ENCODE measurements around the gene RXFP1.
"Not testable (repeated sequence)": the region's sequence is repeated elsewhere in the genome, so short reads cannot be mapped to it uniquely, and the experiment has no call there.

RXFP1 gene

GRCh38 chr4:158644760-158645159, 123.1 kb downstream of the RXFP1 start:
- TF ChIP-seq CTCF (IDR thresholded peaks at IDR 0.05; ENCODE audit: insufficient read depth, missing control alignments): no peak
- no peak for FAIRE-seq
- no peak for DNase-seq (ENCODE audit: insufficient read length, low spot score)

DNA sequence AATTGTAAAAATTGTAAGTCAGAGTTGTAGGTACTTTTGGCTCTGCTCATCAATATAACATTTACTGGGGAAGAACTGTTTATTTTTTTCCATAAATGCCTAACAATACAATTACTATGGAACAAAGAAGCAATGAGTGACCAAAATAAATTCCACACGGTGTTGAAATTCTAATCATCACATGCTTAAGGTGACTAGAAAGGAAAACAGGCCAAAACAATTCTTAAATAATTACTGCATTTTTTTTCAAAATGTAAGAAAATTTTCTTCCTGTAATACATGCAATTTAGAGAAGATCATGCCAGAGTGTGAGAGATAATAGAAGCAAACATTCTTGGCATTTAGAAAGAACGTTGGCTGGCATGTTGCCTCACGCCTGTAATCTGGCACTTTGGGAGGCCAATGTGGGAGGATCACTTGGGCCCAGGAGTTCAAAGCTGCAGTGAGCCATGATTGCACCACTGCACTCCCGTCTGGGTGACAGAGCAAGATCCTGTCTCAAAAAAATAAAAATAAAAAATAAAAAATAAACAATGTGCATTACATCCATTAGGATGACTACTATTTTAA, 127.5 kb downstream of the RXFP1 start:
- no peak for FAIRE-seq
- no peak for TF ChIP-seq CTCF (IDR thresholded peaks at IDR 0.05; ENCODE audit: insufficient read depth, missing control alignments)
- DNase-seq (ENCODE audit: insufficient read length, low spot score): no peak

GRCh38 chr4:158652920-158653319, 131.2 kb downstream of the RXFP1 start:
- DNase-seq (ENCODE audit: insufficient read length, low spot score) (no peak), FAIRE-seq (no peak)
- no peak for TF ChIP-seq CTCF (IDR thresholded peaks at IDR 0.05; ENCODE audit: insufficient read depth, missing control alignments)

DNA sequence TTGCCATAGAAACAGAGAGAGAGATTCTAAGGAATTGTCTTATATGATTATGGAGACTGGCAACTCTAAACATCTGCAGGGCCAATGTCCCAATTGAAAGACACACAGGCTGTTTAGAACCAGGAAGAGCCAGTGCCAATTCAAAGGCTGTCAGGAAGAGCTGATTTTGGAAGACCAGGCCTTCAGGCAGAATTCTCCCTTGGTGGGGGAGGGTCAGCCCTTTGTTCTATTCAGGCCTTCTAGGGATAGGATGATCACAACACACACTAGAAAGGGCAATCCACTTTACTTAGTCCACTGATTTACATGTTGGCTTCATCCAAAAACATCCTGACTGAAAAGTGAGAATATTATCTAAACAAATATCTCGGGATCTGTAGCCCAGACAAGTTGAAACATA, 134.8 kb downstream of the RXFP1 start:
- DNase-seq (ENCODE audit: insufficient read length, low spot score) (no peak), FAIRE-seq (no peak)
- no peak for TF ChIP-seq CTCF (IDR thresholded peaks at IDR 0.05; ENCODE audit: insufficient read depth, missing control alignments)

- FAIRE-seq (no peak), DNase-seq (ENCODE audit: insufficient read length, low spot score) (no peak)
- TF ChIP-seq CTCF (IDR thresholded peaks at IDR 0.05; ENCODE audit: insufficient read depth, missing control alignments): no peak
Measured at GRCh38 chr4:158657291-158657690, 135.6 kb downstream of the RXFP1 start.

- FAIRE-seq; DNase-seq (ENCODE audit: insufficient read length, low spot score): not testable (repeated sequence)
Measured at GRCh38 chr4:158663255-158663654, 141.6 kb downstream of the RXFP1 start.

DNA sequence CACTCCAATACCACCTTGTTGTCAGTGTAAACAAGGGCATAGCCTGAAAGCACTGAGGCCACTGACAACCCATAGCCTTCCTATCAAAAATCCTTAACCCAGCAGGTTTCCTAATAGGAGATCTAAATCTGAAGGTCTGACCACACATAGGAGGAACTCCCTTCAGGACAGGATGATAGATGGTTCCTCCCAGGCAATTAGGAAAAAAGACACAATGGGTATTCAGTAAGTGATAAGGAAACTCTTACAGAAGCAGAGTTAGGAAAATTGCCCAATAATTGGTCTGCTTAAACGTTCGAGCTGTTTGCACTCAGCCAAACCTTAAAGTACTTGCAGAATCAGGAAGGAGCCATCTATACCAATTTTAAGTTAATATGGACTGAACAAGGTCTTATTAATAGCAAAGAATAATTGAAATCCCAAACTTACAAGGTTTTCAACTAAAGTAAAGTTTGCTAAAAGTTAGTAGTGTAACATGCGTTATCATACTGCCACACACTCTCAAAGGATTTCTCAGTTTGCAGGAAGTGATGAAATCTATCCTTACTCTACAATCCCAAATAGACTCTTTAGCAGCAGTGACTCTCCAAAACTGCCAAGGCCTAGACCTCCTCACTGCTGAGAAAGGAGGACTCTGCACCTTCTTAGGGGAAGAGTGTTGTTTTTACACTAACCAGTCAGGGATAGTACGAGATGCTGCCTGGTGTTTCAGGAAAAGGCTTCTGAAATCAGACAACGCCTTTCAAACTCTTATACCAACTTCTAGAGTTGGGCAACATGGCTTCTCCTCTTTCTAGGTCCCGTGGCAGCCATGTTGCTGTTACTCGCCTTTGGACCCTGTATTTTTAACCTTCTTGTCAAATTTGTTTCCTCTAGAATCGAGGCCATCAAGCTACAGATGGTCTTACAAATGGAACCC, 142.3 kb downstream of the RXFP1 start:
- not testable (repeated sequence) for DNase-seq (ENCODE audit: insufficient read length, low spot score); FAIRE-seq

GRCh38 chr4:158664806-158665205, 143.1 kb downstream of the RXFP1 start:
- no peak for FAIRE-seq

More at GRCh38 chr4:158664806-158665205, 143.1 kb downstream of the RXFP1 start:
- no peak for DNase-seq (ENCODE audit: insufficient read length, low spot score)
- TF ChIP-seq CTCF (IDR thresholded peaks at IDR 0.05; ENCODE audit: insufficient read depth, missing control alignments): no peak
